CD14-positive monocyte (primary cell): Measurements from ENCODE around the gene PARD6B. TPM values are rescaled to one million over a fixed set of nuclear protein-coding genes. Genes with fewer than 3 reads are reported as not detected.

Experiments used
- DNase-seq, 3 donors: peaks; one replicate each; pipeline ENCODE4 v3.0.0-alpha.2; 2011 to 2022
- H2AFZ ChIP-seq: 2 replicates; pipeline ENCODE4 v1.6.0; 2012; ENCODE audit warnings: mild to moderate bottlenecking, low read depth, low read length, inconsistent platforms; ENCODE audit not compliant: insufficient read depth, poor library complexity, severe bottlenecking
- H3K27ac ChIP-seq, 2 donors: 1 replicate in 1 of 2; 2 replicates in 1 of 2; pipeline ENCODE4 v1.5.1; 2012 to 2013; ENCODE audit warnings: low read length in 2 of 2, control low read depth in 1 of 2, inconsistent platforms in 1 of 2, low read depth in 1 of 2, mild to moderate bottlenecking in 1 of 2
- H3K27me3 ChIP-seq, 2 donors: one replicate each; pipeline versions ENCODE4 v1.6.0 to v1.6.1; 2011 to 2013; ENCODE audit warnings: low read length in 2 of 2; ENCODE audit not compliant: control insufficient read depth in 2 of 2, insufficient read depth in 2 of 2
- H3K36me3 ChIP-seq, 2 donors: replicated peaks in 1 of 2; 1 replicate in 1 of 2; 2 replicates in 1 of 2; pipeline versions ENCODE4 v1.5.1 to v1.6.1; 2012 to 2013; ENCODE audit warnings: low read length in 2 of 2, control low read depth in 1 of 2, inconsistent platforms in 1 of 2, mild to moderate bottlenecking in 1 of 2; ENCODE audit not compliant: insufficient read depth in 2 of 2, control insufficient read depth in 1 of 2
- H3K4me1 ChIP-seq, 2 donors: 1 replicate in 1 of 2; 2 replicates in 1 of 2; pipeline versions ENCODE4 v1.5.1 to v1.6.1; 2012 to 2013; ENCODE audit warnings: low read length in 2 of 2, control low read depth in 1 of 2, inconsistent platforms in 1 of 2, mild to moderate bottlenecking in 1 of 2, moderate library complexity in 1 of 2; ENCODE audit not compliant: insufficient read depth in 2 of 2, control insufficient read depth in 1 of 2
- H3K4me2 ChIP-seq: replicated peaks from 2 replicates; pipeline ENCODE3; 2012; ENCODE audit warnings: low read length, moderate library complexity, mild to moderate bottlenecking; ENCODE audit not compliant: poor library complexity, severe bottlenecking; ENCODE audit errors: extremely low read depth
- H3K4me3 ChIP-seq, 3 experiments: fragments of 200-600 bp in 1 of 3; sonication (generic) in 1 of 3; replicated peaks in 1 of 3; 1 replicate in 2 of 3; 2 replicates in 1 of 3; pipeline ENCODE4 v1.5.1; 2011 to 2013; ENCODE audit warnings: low read length in 3 of 3, mild to moderate bottlenecking in 3 of 3, control low read depth in 2 of 3, low read depth in 2 of 3, inconsistent platforms in 1 of 3, moderate library complexity in 1 of 3
- H3K79me2 ChIP-seq: 2 replicates; pipeline ENCODE4 v1.6.0; 2012; ENCODE audit warnings: mild to moderate bottlenecking, control low read depth, inconsistent platforms, low read length, moderate library complexity; ENCODE audit not compliant: insufficient read depth
- H3K9ac ChIP-seq: 2 replicates; pipeline ENCODE4 v1.6.0; 2017; ENCODE audit warnings: low read length, mild to moderate bottlenecking; ENCODE audit not compliant: insufficient read depth, poor library complexity, severe bottlenecking
- H3K9me3 ChIP-seq, 2 donors: replicated peaks in 1 of 2; 1 replicate in 1 of 2; 2 replicates in 1 of 2; pipeline versions ENCODE4 v1.5.1 to v1.6.1; 2012 to 2013; ENCODE audit warnings: low read length in 2 of 2, control low read depth in 1 of 2; ENCODE audit not compliant: control insufficient read depth in 1 of 2, insufficient read depth in 1 of 2
- H4K20me1 ChIP-seq: 2 replicates; pipeline ENCODE4 v1.6.0; 2012; ENCODE audit warnings: mild to moderate bottlenecking, low read length, control low read depth, moderate library complexity; ENCODE audit not compliant: insufficient read depth
- H3K27ac Mint-ChIP-seq, 7 donors: one replicate each; pipeline ENCODE4 v1.8.0; 2020; ENCODE audit warnings: mild to moderate bottlenecking in 7 of 7, mixed read lengths in 7 of 7, moderate library complexity in 6 of 7, inconsistent platforms in 2 of 7
- H3K27me3 Mint-ChIP-seq, 3 donors: one replicate each; pipeline ENCODE4 v1.8.0; 2021 to 2022; ENCODE audit warnings: low read depth in 3 of 3, mild to moderate bottlenecking in 3 of 3, mixed read lengths in 3 of 3, moderate library complexity in 3 of 3, inconsistent platforms in 1 of 3
- H3K36me3 Mint-ChIP-seq, 2 donors: one replicate each; pipeline ENCODE4 v1.8.0; 2020; ENCODE audit warnings: mixed read lengths in 2 of 2, inconsistent platforms in 1 of 2, mild to moderate bottlenecking in 1 of 2
- H3K4me1 Mint-ChIP-seq: one replicate; pipeline ENCODE4 v1.8.0; 2020; ENCODE audit warnings: mild to moderate bottlenecking, mixed read lengths
- H3K4me3 Mint-ChIP-seq, 2 donors: one replicate each; pipeline ENCODE4 v1.8.0; 2020; ENCODE audit warnings: mild to moderate bottlenecking in 2 of 2, mixed read lengths in 2 of 2, moderate library complexity in 1 of 2
- H3K9me3 Mint-ChIP-seq, 7 donors: one replicate each; pipeline ENCODE4 v1.8.0; 2020 to 2022; ENCODE audit warnings: mixed read lengths in 7 of 7, mild to moderate bottlenecking in 6 of 7, moderate library complexity in 6 of 7, inconsistent platforms in 2 of 7
- CTCF ChIP-seq: fragments of 200-600 bp; IDR thresholded peaks from one replicate; pipeline ENCODE4 v1.8.0; 2022; ENCODE audit warnings: antibody characterized with exemption, mild to moderate bottlenecking
- WGBS: methylation state at CpG from one replicate; pipeline ENCODE4 v1.1.5; 2013; ENCODE audit warnings: missing lambda C conversion rate; ENCODE audit not compliant: insufficient coverage; 5-methylcytosine and 5-hydroxymethylcytosine counted together
- intact Hi-C, 2 donors: fragments of 100-400 bp; cut with micrococcal nuclease; formaldehyde crosslinking; loops; one replicate each; pipeline versions ENCODE4 v1.15.0 to v1.15.1; 2023
- polyA plus RNA-seq, 3 donors: library from polyadenylated mRNA; depleted of rRNA in 1 of 3; unstranded in 2 of 3; stranded (reverse) in 1 of 3; fragments of 300-500 nt in 2 of 3; fragments of >200 nt in 1 of 3; fragmentation: Illumina TruSeq in 2 of 3; gene quantifications; 1 replicate in 2 of 3; 2 replicates in 1 of 3; pipeline ENCODE4 v1.2.3, GENCODE V29; 2012 to 2021

PARD6B gene
- polyA plus RNA-seq, 3 donors, result 0.04 to 0.13 (median 0.13) TPM

- DNase-seq, result peak in 1 of 3 donors; percentile 2
- Histone ChIP-seq H4K20me1 (no peaks in the 10 kb centered on the region), H2AFZ (peak overlapping the region; percentile 97), H3K27me3 (peaks cover 8 to 9% of the 10 kb centered on the region in 2 donors), H3K9me3 (no peaks in the 10 kb centered on the region), H3K4me2 (peak overlapping the region; percentile 93), H3K4me3 (peak overlapping the region; percentile 53 to 92 (median 90)), H3K9ac (peak overlapping the region; percentile 64), H3K27ac (no peak overlapping the region), H3K79me2 (no peaks in the 10 kb centered on the region), H3K36me3 (no peaks in the 10 kb centered on the region), H3K4me1 (peaks cover 12 to 19% of the 10 kb centered on the region in 2 donors)
- Mint-ChIP-seq H3K27ac (peak overlapping the region in 2 of 7 donors; percentile 13 to 32), H3K9me3 (peaks cover 0 to 3% (median 0%) of the 10 kb centered on the region in 7 donors), H3K27me3 (peaks cover 3 to 29% (median 11%) of the 10 kb centered on the region in 3 donors), H3K4me1 (peaks cover 14% of the 10 kb centered on the region), H3K36me3 (no peaks in the 10 kb centered on the region), H3K4me3 (peak overlapping the region; percentile 85 to 89)
- TF ChIP-seq CTCF, result no peak
- WGBS, result under 1% methylated on average over 35 of the region's 35 CpGs
- intact Hi-C loops, result no loop called here
Observed at GRCh38 chr20:50730765-50731054, 670 bp upstream of the PARD6B start.

- no peak overlapping the region for H3K27ac ChIP-seq
- peak overlapping the region; percentile 97 for H2AFZ ChIP-seq
- Mint-ChIP-seq H3K27me3 (peaks cover 3 to 29% (median 11%) of the 10 kb centered on the region in 3 donors), H3K4me1 (peaks cover 14% of the 10 kb centered on the region), H3K9me3 (peaks cover 0 to 3% (median 0%) of the 10 kb centered on the region in 7 donors), H3K36me3 (no peaks in the 10 kb centered on the region), H3K27ac (peak overlapping the region in 1 of 7 donors; percentile 68), H3K4me3 (peak overlapping the region; percentile 85 to 89)
- intact Hi-C loops, result no loop called here
- no peaks in the 10 kb centered on the region for H3K36me3 ChIP-seq
- peaks cover 8 to 9% of the 10 kb centered on the region in 2 donors for H3K27me3 ChIP-seq
- DNase-seq, result no peak
- peak overlapping the region; percentile 64 for H3K9ac ChIP-seq
- peaks cover 12 to 19% of the 10 kb centered on the region in 2 donors for H3K4me1 ChIP-seq
- no peak for TF ChIP-seq CTCF
- no peaks in the 10 kb centered on the region for H4K20me1 ChIP-seq
- no peaks in the 10 kb centered on the region for H3K79me2 ChIP-seq
- H3K4me3 ChIP-seq, result peak overlapping the region; percentile 53 to 92 (median 90)
- H3K4me2 ChIP-seq, result peak overlapping the region; percentile 93
- 0% methylated on average over 21 of the region's 29 CpGs for WGBS
- no peaks in the 10 kb centered on the region for H3K9me3 ChIP-seq
Observed at GRCh38 chr20:50731930-50732690, 730 bp downstream of the PARD6B start.
